ENCODE data around the gene PLXNA2.

PLXNA2 gene

GRCh38 chr1:208222376-208223126 lies 21.6 kb downstream of the PLXNA2 start:
- no peak for DNase-seq

DNA sequence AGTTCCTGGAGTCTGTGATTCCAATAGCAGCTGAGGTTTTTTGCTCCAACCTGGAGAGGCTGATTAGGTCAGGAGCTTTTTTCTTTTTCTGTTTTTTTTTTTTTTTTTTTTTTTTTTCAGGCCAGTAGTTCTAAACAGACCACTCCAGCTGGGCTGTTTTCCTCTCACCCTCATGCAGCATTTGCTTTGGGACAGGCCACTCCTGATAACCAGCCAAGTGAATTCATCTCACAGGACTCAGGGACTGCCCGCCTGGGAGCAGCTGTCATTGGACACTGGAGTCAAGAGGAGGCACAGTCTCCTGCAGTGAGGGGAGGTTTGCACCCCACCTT lies 22.9 kb downstream of the PLXNA2 start:
- no peak for DNase-seq

- peak; percentile 62 for DNase-seq
These were observed 24.4 kb downstream of the PLXNA2 start for GRCh38 chr1:208219659-208220282.

DNA sequence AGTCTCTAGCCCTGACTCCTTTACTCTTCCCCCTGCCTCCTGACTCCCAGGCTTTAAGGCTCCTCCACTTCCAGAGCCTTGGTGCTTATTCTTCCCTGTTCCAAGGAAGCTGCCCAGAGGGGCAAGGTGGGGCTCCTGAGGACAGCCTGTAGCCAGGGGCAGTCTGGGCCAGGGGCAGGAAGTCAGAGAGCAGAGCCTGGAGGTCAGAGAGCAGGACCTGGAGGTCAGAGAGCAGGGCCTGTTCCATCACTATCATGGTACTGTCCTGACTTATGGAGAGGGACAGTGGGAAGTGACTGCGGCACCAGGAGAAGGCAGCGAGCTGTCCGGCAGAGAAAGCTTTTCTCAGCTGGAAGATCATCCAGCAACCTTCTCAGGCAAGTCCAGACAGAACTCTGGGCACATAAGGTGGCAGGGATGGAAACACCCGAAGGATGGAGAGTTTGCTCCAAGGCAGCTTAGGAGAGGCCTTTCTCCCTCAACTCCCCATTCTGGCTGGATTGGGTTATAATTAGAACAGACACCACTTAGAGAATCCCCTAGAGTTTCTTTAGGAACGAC lies 25.0 kb downstream of the PLXNA2 start:
- no peak for DNase-seq

GRCh38 chr1:208218237-208219097 lies 25.7 kb downstream of the PLXNA2 start:
- no peak for DNase-seq

- DNase-seq = no peak
These were observed 26.4 kb downstream of the PLXNA2 start for GRCh38 chr1:208217781-208218180.

- DNase-seq = no peak
These were observed 27.4 kb downstream of the PLXNA2 start for GRCh38 chr1:208216806-208217205.

- no peak for DNase-seq
These were observed 28.1 kb downstream of the PLXNA2 start for GRCh38 chr1:208216062-208216461.

GRCh38 chr1:208215393-208215792 lies 28.8 kb downstream of the PLXNA2 start:
- DNase-seq = no peak

DNA sequence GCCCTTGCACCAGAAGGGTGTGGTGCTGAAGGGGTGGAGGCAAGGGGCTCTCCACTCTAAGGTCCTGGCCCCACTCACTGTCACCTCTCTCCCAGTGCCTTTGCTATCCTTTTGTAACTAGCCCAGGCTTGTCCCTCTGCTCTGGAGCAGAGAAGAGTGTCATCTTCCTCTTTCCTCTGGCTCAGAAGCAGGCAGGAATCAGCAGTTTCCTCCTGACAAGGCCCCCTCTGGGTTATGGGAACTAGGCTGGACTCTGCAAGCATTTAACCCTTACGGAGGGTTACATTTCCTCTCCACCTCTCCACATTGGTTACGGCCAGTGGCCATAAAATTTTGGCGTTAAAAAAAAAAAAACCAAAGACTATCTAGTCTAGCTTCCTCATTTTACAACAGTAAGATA lies 30.4 kb downstream of the PLXNA2 start:
- DNase-seq = peak; percentile 53

- no peak for DNase-seq
These were observed 31.3 kb downstream of the PLXNA2 start for GRCh38 chr1:208212893-208213292.

DNA sequence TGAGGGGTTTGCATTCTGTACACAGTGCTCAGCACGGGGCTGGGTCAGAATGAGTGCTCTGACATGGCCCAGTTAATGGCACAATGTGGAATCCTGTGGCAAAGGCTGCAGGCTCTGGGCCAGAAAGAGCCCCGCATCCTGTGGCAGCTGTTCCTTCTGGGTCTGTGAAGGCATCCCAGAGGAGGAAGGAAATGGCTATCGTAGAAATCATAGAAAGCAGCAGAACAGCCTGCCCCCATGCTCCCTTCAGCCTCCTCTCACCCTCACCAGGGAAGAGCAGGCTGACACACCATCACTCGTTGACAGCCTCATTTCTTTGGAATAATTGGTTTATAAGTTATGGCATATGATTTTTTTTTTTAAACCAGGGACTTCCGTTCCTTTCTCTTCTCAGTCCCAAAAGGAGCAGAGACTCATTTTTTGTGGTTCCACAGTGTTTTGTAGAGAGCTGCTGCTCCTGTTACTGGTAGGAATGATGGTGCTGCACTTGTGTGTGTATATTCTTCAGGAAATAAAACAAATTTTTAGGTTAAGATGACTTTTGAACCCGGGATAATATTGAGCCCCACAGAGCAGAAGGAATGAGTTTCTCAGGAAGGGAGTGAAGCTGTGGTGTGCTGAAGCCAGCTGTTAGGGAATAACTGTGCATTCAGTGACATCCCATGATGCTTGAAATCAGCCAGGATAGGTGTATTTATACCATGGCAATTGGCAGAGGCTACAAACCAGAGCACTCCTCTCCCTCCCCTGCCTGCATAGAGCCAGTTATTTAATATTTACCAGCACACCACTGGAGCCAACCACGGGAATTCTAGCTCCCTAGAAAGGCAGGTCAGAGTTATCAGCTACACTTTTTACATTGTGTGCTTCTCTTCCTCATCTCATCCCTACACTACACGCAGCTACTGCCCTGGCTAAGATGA lies 32.0 kb downstream of the PLXNA2 start:
- DNase-seq = peak; percentile 22

DNA sequence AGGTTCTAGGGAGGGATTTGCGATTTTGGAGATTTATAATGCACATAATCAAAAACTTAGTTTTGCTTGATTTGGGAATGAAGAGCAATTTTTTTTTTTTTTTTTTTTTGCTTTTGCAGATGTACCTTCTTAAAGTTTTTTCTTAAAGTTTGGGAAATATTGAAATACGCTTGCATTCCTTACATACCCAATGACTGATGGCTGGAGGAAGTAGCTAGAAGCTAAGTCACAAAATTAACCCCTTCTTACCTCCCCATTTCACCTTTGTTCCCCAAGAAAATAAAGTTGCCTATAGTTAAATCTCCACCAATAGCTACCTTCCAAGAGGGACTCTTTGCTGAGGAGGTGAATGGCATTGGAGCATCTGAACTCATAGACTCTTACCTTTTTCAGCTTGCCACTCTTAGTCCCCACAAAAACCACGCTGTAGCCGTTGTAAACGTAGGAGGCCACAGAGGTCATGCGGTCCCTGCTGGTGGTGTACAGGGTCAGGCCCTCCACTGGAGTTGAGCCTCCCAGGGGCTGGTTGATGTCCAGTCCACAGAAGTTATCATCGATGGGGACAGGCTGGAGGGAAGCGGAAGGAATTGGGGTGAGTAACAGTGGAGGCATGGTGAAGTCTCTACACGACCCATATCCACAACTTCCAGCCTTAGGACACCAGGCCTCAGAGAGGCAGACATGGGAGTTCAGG lies 34.1 kb downstream of the PLXNA2 start:
- DNase-seq = no peak

DNA sequence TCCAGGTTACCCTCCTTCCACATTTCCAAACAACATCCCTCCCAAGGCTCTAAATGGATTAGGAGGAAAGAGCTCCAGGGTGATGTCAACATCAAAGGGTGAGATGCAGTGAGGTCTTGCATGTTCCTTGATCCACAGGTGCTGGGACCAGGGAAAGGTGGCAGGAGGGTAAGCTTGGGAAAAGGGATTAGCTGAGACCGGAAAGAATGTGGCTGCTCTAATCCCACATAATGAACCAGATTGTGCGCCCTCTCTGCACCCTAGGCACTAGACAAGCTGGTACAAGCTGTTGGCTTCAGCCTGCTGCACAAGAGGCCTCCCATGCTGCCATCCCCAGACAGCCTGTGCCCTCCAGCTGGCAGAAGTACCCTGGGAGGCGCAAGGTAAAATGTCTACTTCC lies 34.9 kb downstream of the PLXNA2 start:
- no peak for DNase-seq

- DNase-seq = no peak
These were observed 36.1 kb downstream of the PLXNA2 start for GRCh38 chr1:208208132-208208487.

GRCh38 chr1:208207388-208208131 lies 36.6 kb downstream of the PLXNA2 start:
- DNase-seq = peak; percentile 84

DNA sequence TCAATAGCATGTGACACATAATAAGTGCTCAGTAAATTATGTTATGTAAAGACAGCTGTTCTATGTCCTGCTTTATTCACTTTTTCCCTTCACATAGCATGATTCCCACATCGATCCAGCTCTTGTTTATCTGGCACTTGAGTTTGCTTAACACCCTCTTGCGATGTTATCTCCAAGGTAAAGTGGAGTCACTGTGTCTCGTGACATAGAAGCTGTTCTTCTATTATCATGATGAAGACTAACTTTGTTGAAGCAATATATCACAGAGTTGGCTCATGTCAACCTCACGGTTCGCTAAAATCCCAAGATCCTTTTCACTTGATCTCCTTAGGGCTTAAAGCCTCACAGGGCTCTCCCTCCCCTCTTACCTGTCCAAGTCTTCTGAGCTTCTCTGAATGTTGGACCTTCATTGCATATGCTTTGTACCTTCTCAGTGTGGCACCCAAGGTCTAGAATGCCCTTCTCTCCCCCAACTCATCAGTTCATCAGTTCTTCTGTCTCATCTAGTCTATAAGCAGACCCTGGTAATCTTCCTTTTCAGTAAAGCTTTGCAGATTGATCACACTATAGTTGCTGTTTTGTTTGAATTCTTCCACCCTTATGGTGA lies 38.0 kb downstream of the PLXNA2 start:
- DNase-seq = no peak

GRCh38 chr1:208205216-208206013 lies 38.8 kb downstream of the PLXNA2 start:
- no peak for DNase-seq

- no peak for DNase-seq
These were observed 39.4 kb downstream of the PLXNA2 start for GRCh38 chr1:208204779-208205178.
